Measurements from ENCODE around the gene EXOC3L2. TPM values are rescaled to one million over a fixed set of nuclear protein-coding genes. Genes with fewer than 3 reads are reported as not detected.

Gene EXOC3L2
- total RNA-seq, 1 donor from 2014 or later: not detected

- intact Hi-C loops (cut with micrococcal nuclease): no loop called here
Observed at GRCh38 chr19:45163751-45164460, 81.3 kb downstream of the EXOC3L2 start.

DNA sequence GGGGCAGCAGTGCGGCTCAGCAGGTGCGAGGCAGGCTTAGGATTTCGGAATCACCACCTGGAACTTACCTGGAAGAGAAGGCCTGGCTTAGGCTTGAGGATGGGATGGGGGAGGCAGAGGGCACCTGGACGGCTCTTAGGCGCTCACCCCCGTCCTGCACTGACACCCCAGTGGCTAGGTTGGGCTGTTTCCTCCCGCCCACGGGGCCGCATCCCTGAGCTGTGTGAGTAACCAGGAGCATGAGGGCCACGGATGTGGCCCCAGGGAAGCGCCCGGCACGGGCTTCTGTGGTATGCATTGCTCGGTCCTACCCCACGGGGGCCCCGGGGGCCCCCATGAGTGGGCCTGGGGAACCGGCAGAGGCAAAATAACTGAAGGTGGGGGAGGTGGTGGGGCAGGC lies 82.1 kb downstream of the EXOC3L2 start:
- intact Hi-C loops (cut with micrococcal nuclease): no loop called here

GRCh38 chr19:45162608-45163143 lies 82.5 kb downstream of the EXOC3L2 start:
- intact Hi-C loops (cut with micrococcal nuclease): no loop called here

Other genes with a start within 250 kb of the EXOC3L2 start
- 111 TPM in 2 replicates for gene RELB, start 243.9 kb downstream of the EXOC3L2 start, total RNA-seq
- gene CLASRP, start 206.4 kb downstream of the EXOC3L2 start, total RNA-seq: 84.7 and 99.9 TPM in 2 replicates
- 1.8 and 2.3 TPM in 2 replicates for gene ZNF296, start 168.9 kb downstream of the EXOC3L2 start, total RNA-seq
- 31.2 and 35.2 TPM in 2 replicates for gene GEMIN7, start 166.1 kb downstream of the EXOC3L2 start, total RNA-seq
- gene PPP1R37, start 152.2 kb downstream of the EXOC3L2 start, total RNA-seq: 19.2 and 21.5 TPM in 2 replicates
- 0.07 and 0.22 TPM in 2 replicates for gene NKPD1, start 84.4 kb downstream of the EXOC3L2 start, total RNA-seq
- gene TRAPPC6A, start 67.2 kb downstream of the EXOC3L2 start, total RNA-seq: 38.9 and 46.3 TPM in 2 replicates
- gene BLOC1S3, start 66.6 kb downstream of the EXOC3L2 start, total RNA-seq: 14.8 and 15.3 TPM in 2 replicates
- gene MARK4, start 5.9 kb upstream of the EXOC3L2 start, total RNA-seq: 25.8 and 29.4 TPM in 2 replicates
- gene CKM, start 77.5 kb upstream of the EXOC3L2 start, total RNA-seq: not detected in 2 replicates
- not detected in 2 replicates for gene KLC3, start 95.3 kb upstream of the EXOC3L2 start, total RNA-seq
- 22.0 and 23.4 TPM in 2 replicates for gene ERCC2, start 125.2 kb upstream of the EXOC3L2 start, total RNA-seq
- gene PPP1R13L, start 159.7 kb upstream of the EXOC3L2 start, total RNA-seq: 10.6 and 11.8 TPM in 2 replicates
- 8.2 and 9.2 TPM in 2 replicates for gene POLR1G, start 161.2 kb upstream of the EXOC3L2 start, total RNA-seq
- 86.2 and 88.5 TPM in 2 replicates for gene ERCC1, start 178.5 kb upstream of the EXOC3L2 start, total RNA-seq
- gene FOSB, start 222.6 kb upstream of the EXOC3L2 start, total RNA-seq: 5.5 and 6.4 TPM in 2 replicates

Measured in T-helper 1 cell treated with Interleukin-12 subunit alpha and Interleukin-12 subunit beta and Interleukin-4 antibody, amounts not matched to agents 30 ng/mL and 1 ng/mL, for 36 hours (primary cell).